ENCODE data around the gene NUDT19.
A peak's percentile ranks its signal among the peaks of the same experiment; 100 is the strongest.
"Not testable (repeated sequence)": the region's sequence is repeated elsewhere in the genome, so short reads cannot be mapped to it uniquely, and the experiment has no call there.

Gene NUDT19

GRCh38 chr19:32691291-32691951 lies at the start of gene NUDT19:
Gene NUDT19 (plus strand): TSS chr19:32691821. CDS start chr19:32691961, 140 bp downstream.
- DNase-seq, result peak; percentile 72

DNA sequence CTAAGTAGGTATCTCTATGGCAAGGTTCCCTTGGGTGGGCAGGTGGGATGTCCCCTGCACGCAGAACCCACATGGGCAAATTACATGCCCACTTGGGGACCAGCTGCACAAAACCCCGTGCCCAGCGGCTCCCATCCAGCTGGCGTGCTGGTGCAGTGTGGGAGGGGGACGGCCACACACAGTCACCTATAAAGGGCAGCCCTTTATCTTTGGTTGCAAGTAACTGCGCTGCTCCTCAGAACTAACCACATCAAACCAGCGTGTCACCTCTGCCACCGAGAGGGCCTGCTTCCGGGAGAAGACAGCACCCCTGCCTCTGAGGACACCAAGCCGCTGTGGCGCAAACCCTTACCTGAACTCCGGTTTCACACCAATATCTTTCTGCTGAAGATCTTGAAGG lies 48.9 kb upstream of the NUDT19 start:
- DNase-seq, result peak; percentile 70

DNA sequence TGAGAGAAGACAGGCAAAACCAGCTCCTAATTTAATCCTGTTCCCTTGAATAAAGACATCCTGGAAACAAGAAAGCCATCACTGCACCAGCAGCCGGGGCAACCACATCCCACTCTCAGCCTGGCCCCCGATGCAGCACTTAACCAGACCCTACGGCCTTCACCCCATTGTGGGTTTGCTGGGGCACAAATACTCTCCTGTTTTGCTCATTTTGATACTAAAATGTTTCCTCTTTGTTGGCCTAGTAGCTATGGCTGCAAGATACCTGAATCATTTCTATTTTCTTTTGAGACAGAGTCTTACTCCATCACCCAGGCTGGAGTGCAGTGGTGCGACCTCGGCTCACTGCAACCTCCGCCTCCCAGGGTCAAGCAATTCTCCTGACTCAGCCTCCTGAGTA lies 45.1 kb upstream of the NUDT19 start:
- no peak for DNase-seq

- DNase-seq, result no peak
Measured at GRCh38 chr19:32647361-32647760, 44.3 kb upstream of the NUDT19 start.

DNA sequence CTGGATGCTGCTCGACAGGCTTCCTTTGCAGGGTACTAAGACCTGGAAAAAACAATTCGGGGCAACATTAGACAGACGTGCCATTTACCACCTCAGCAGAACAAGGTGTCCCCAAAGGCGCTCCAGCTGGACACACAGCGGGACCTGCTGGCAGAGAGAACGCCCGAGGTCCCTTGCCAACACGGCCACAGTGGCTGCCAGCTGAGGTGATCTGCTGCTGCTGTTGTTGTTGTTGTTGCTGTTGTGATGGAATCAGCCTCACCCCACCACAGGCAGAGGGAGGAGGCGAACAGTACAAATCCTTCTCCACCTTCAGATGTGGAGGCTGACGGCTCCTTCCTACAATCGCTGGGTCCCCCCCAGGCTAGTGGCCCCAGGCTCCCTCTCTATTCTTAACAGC lies 41.9 kb upstream of the NUDT19 start:
- no peak for DNase-seq

DNA sequence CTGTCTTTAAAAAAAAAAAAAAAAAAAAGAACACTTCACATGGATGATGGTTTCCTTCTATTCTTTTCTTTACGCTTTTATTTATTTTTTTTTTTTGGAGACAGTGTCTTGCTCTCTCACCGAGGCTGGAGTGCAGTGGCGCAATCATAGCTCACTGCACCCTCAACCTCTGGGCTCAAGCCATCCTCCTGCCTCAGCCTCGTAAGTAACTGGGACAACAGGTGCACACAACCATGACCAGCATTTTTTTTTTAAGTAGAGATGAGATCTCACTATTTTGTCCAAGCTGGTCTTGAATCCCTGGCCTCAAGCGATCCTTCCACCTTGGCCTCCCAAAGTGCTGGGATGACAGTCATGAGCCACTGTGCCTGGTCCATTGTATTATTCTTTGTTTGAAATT lies 41.0 kb upstream of the NUDT19 start:
- DNase-seq, result no peak

- no peak for DNase-seq
Measured at GRCh38 chr19:32651729-32652140, 39.9 kb upstream of the NUDT19 start.

GRCh38 chr19:32652331-32652730 lies 39.3 kb upstream of the NUDT19 start:
- DNase-seq, result not testable (repeated sequence)

GRCh38 chr19:32652894-32653598 lies 38.6 kb upstream of the NUDT19 start:
- DNase-seq, result no peak

DNA sequence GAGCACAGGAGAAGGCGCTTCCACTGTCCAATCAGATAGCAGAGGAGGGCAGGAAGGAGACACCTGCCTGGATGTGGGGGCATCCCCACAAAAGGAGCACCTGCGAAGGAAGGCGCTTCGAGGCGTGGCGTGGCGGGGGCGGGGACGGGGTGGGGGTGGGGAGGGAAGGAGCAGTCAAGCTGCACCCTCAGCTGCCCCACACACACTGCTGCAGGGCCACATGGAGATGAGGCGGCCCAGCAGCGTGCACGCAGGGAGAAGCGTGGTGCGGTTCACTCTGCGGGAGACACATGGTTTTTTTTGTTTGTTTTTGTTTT lies 38.1 kb upstream of the NUDT19 start:
- no peak for DNase-seq

DNA sequence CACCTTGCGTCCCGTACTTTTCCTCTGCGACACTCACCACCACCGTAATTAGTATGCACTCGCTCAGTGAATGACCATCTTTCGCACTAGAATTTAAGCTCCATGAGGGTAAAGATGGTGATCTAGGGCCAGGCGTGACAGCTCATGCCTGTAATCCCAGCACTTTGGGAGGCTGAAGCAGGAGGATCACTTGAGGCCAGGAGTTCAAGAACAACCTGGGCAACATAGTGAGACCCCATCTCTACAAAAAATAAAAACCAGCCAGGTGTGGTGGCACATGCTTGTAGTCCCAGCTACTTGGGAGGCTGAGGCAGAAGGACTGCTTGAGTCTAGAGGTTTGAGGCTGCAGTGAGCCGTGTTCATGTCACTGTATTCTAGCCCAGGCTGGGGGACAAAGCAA lies 35.2 kb upstream of the NUDT19 start:
- not testable (repeated sequence) for DNase-seq

GRCh38 chr19:32658075-32658474 lies 33.5 kb upstream of the NUDT19 start:
- no peak for DNase-seq

DNA sequence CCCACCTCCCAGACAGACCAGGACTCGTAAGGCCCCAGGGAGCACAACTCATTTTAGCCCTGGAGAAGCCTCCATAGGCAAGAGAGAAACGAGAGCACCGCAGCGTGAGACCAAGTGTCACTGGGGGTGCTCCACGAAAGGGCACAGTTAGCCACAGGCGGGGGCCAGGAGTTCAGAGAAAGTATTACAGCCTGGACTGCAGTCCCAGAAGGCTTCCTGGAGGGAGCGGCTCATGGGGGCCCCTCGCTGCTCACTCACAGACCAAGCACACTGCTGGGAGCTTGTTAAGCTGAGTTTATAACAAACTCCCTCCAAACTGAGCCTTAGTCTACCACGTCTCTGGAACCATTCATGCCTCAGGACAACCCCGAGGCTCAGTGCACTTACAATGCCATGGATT lies 33.1 kb upstream of the NUDT19 start:
- DNase-seq, result no peak

GRCh38 chr19:32661318-32661717 lies 30.3 kb upstream of the NUDT19 start:
- no peak for DNase-seq

GRCh38 chr19:32662186-32662585 lies 29.4 kb upstream of the NUDT19 start:
- peak; percentile 12 for DNase-seq

- DNase-seq, result no peak
Measured at GRCh38 chr19:32666084-32666483, 25.5 kb upstream of the NUDT19 start.

GRCh38 chr19:32669310-32669709 lies 22.3 kb upstream of the NUDT19 start:
- no peak for DNase-seq

- no peak for DNase-seq
Measured at GRCh38 chr19:32671883-32672593, 19.6 kb upstream of the NUDT19 start.

DNA sequence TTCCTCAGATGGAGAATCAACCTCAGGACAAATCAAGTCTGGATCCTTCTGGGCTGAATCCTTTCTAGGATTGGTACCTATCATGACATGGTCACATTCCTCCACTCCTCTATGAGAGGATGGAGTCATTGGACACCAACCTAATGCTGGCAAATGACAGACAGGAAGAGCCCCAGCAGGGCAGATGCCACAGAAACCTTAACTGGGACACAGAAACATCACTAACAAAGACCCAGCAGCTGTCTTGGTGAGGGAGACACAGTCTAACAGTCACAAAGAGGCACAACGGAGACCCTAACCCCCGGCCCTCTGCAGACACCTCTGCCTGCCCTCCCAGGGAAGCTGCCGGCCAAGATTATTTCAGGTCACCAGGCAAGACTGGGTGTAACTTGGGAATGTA lies 18.8 kb upstream of the NUDT19 start:
- DNase-seq, result no peak

DNA sequence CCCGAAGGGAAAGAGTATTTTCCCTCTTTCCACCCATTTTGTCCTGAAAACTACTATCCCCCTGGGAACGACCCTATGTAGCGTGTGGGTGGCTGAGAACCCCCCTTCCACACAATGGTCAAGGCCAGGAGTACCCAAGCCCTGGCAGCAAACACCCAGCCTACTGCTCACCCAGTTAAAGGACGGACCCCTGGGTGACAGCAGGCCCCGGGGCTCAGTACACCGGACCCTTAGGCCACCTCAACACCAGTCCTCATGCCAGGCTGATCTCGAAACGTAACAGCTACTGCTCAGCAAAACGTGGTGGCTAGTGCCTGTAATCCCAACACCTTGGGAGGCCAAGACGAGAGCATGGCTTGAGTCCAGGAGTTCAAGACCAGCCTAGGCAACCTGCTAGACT lies 18.0 kb upstream of the NUDT19 start:
- no peak for DNase-seq

GRCh38 chr19:32674153-32674930 lies 17.3 kb upstream of the NUDT19 start:
- peak; percentile 3 for DNase-seq

GRCh38 chr19:32674931-32675719 lies 16.5 kb upstream of the NUDT19 start, which contains the start of gene ANKRD27:
Gene ANKRD27 (minus strand): TSS chr19:32675180. CDS start chr19:32659015, 16,165 bp downstream.
- DNase-seq, result peak; percentile 97
